Type B pancreatic cell (in vitro differentiated cells): ENCODE measurements around the gene SERPINA12. TPM values are rescaled to one million over a fixed set of nuclear protein-coding genes. Genes with fewer than 3 reads are reported as not detected.
"Not testable (repeated sequence)": the region's sequence is repeated elsewhere in the genome, so short reads cannot be mapped to it uniquely, and the experiment has no call there.

Experiments used
- DNase-seq: peaks from one replicate; pipeline ENCODE4 v3.0.0; 2021; ENCODE audit warnings: mixed read lengths; ENCODE audit not compliant: unreplicated experiment; ENCODE audit errors: extremely low spot score
- H3K27ac Mint-ChIP-seq: 2 replicates; pipeline ENCODE4 v1.8.0; 2021; ENCODE audit warnings: mild to moderate bottlenecking, mixed read lengths
- H3K27me3 Mint-ChIP-seq: 2 replicates; pipeline ENCODE4 v1.8.0; 2021; ENCODE audit warnings: mixed read lengths
- H3K36me3 Mint-ChIP-seq: 2 replicates; pipeline ENCODE4 v1.8.0; 2021; ENCODE audit warnings: mixed read lengths
- H3K4me1 Mint-ChIP-seq: one replicate; pipeline ENCODE4 v1.8.0; 2021; ENCODE audit warnings: mixed read lengths; ENCODE audit not compliant: unreplicated experiment
- H3K4me3 Mint-ChIP-seq: 2 replicates; pipeline ENCODE4 v1.8.0; 2021; ENCODE audit warnings: mild to moderate bottlenecking, mixed read lengths
- H3K9me3 Mint-ChIP-seq: 2 replicates; pipeline ENCODE4 v1.8.0; 2021; ENCODE audit warnings: mixed read lengths
- total RNA-seq: library from RNA; stranded (reverse); gene quantifications from 2 replicates; pipeline ENCODE4 v1.2.1, GENCODE V29; 2021; ENCODE audit warnings: low replicate concordance
- TF ChIP-seq, protein P1 (sequence below): fragments of 200-600 bp; sonication (generic); conservative IDR thresholded peaks from 2 replicates; pipeline ENCODE4 v1.5.0; 2021; ENCODE audit warnings: antibody characterized with exemption, mild to moderate bottlenecking

SERPINA12 gene
- total RNA-seq, 1 donor from 2014 or later = not detected

DNA sequence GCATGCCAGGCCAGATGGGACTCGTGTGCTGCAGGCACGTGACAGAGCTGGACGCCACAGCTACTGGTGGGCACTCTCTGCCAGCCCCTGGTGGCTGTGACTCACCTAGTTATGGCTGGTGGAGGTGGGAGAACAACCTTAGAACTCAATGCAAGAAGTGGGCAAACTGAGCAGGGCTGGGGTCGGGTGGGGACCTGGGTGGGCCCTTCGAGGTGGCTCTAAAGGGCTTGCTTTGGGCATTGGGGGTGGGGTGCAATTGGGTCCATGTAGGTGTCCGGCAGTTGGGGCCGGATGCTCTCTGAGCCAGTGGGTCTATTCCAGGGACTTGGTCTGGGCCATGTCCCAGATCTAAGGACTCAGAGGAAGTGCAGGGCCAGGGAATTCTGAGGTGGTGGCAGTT, 5.1 kb upstream of the SERPINA12 start:
- Mint-ChIP-seq H3K4me3 (no peak overlapping the region), H3K27me3 (peaks cover 18% of the 10 kb centered on the region), H3K4me1 (no peaks in the 10 kb centered on the region), H3K36me3 (no peaks in the 10 kb centered on the region), H3K27ac (no peak overlapping the region), H3K9me3 (no peaks in the 10 kb centered on the region)
- TF ChIP-seq, protein P1, sequence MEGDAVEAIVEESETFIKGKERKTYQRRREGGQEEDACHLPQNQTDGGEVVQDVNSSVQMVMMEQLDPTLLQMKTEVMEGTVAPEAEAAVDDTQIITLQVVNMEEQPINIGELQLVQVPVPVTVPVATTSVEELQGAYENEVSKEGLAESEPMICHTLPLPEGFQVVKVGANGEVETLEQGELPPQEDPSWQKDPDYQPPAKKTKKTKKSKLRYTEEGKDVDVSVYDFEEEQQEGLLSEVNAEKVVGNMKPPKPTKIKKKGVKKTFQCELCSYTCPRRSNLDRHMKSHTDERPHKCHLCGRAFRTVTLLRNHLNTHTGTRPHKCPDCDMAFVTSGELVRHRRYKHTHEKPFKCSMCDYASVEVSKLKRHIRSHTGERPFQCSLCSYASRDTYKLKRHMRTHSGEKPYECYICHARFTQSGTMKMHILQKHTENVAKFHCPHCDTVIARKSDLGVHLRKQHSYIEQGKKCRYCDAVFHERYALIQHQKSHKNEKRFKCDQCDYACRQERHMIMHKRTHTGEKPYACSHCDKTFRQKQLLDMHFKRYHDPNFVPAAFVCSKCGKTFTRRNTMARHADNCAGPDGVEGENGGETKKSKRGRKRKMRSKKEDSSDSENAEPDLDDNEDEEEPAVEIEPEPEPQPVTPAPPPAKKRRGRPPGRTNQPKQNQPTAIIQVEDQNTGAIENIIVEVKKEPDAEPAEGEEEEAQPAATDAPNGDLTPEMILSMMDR = no peak
- DNase-seq = no peak

DNA sequence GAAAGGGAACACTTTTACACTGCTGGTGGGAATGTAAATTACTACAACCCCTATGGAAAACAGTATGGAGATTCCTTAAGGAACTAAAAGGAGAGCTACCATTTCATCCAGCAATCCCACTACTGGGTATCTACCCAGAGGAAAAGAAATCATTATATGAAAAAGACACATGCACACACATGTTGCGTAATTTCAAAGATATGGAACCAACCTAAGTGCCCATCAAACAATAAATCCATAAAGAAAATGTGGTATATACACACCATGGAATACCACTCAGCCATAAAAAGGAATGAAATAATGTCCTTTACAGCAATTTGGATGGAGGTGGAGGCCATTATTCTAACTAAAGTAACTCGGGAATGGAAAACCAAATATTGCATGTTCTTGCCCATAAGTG, 1.2 kb upstream of the SERPINA12 start:
- H3K4me3 Mint-ChIP-seq, DNase-seq, H3K27me3 Mint-ChIP-seq, H3K36me3 Mint-ChIP-seq, H3K27ac Mint-ChIP-seq, H3K4me1 Mint-ChIP-seq, H3K9me3 Mint-ChIP-seq: not testable (repeated sequence)

DNA sequence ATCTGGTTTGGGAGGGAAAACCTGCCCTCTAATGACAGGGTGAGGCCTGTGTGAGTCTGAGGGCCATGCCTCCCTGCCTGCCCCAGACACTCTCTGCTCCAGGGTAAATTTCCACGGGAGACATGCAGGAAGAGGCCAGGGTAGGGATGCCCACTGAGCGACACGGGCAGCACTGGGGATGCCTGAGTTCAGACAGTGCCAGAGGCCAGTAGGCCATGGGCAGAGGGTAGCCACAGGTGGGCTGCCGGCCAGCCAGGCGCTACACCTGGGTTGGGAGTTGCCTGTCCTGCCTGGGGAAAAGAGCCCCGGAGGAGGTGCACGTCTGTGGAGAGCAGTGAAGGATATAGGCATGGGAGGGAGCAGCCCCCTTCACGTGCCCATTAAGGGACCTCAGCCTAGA, 3.6 kb downstream of the SERPINA12 start:
- H3K27me3 Mint-ChIP-seq = peaks cover 11% of the 10 kb centered on the region
- no peak overlapping the region for H3K4me3 Mint-ChIP-seq
- TF ChIP-seq, protein P1 = no peak
- DNase-seq = no peak
- H3K4me1 Mint-ChIP-seq = no peaks in the 10 kb centered on the region
- no peaks in the 10 kb centered on the region for H3K36me3 Mint-ChIP-seq
- no peak overlapping the region for H3K27ac Mint-ChIP-seq
- no peaks in the 10 kb centered on the region for H3K9me3 Mint-ChIP-seq

DNA sequence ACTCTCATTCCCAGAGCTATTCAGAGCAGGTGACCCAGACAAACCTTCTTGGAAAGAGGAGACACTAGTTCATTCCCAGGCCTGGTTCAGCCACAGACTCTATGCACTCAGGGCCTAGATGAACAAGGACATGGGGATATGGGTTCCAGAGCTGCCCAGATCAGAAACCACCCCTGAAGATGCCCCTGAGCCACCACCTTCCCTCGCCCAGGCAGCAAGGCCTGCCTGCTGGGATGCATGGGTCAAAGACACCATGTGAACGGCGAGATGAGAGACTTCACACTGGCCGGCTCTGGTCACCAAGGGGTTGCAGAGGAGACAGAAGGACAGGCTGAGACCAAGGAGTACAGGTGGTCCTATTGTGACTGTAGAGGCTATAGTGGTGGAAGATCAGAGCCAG, 4.1 kb downstream of the SERPINA12 start:
- Mint-ChIP-seq H3K27ac (no peak overlapping the region), H3K27me3 (peaks cover 11% of the 10 kb centered on the region), H3K9me3 (no peaks in the 10 kb centered on the region), H3K4me1 (no peaks in the 10 kb centered on the region), H3K4me3 (no peak overlapping the region), H3K36me3 (no peaks in the 10 kb centered on the region)
- TF ChIP-seq, protein P1 = no peak
- no peak for DNase-seq

DNA sequence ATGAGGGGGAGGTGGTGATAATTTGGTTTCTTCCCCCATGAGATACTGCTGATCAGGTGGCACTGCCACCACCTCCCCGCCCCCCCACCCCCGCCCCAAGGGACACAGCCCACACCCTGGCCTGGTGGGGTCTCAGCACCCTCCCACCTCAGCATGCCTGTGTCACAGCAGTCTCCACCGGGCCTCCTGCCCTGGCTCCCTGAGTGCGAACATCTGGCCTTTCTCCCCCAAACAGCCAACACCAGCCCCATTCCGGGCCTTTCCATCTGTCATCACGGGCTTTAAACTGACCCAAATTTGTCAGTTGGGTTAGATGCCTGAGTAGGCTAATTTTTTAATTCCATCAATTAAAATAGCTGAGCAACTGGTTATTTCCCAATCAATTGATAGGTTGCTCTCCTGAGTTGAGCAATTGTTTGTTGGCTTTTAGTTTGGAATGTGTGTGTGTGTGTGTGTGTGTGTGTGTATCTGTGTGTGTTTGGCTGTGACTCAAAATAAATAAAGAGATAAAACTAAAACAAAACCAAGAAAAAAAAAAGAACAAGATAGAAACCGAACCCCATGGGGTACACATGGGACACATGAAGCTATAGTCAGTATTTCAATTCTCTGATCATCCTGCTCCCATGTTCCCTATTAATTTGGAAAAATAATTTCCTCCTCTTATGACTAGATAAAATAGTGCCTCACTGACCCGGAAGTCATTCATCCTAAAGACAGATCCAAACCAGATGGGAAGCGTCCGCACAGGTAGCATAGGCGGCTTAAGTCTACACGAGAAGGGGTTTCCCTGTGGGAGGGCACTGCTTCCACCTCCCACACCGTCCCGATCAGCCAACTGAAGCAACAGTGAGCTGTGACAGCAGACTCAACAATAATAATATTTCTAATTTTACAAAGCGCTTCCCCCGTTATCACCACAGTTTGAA, 7.4 kb downstream of the SERPINA12 start:
- no peak overlapping the region for H3K27ac Mint-ChIP-seq
- DNase-seq = no peak
- no peaks in the 10 kb centered on the region for H3K36me3 Mint-ChIP-seq
- TF ChIP-seq, protein P1 = no peak
- no peaks in the 10 kb centered on the region for H3K9me3 Mint-ChIP-seq
- no peak overlapping the region for H3K4me3 Mint-ChIP-seq
- peaks cover 24% of the 10 kb centered on the region for H3K27me3 Mint-ChIP-seq
- H3K4me1 Mint-ChIP-seq = no peaks in the 10 kb centered on the region

DNA sequence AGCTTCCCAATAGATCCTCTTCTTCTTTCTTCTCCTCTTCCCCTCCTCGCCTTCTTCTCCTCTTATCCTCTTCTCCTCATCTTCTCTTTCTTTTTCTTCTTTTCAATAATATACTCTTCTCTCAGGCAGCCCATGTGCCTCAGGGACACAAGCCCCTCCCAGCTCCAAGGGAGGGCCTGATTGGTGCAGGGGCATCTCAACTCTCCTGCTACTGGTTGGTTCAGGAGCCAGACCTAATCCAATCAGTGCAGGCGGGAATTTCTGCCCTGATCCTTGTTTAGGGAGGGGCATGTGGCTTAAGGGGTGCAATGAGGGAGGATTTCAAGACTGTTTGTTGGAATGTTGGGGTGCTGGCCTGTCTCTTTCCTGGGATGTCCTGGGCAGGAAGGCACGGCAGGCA, 9.0 kb downstream of the SERPINA12 start:
- no peak for DNase-seq
- H3K36me3 Mint-ChIP-seq = no peaks in the 10 kb centered on the region
- TF ChIP-seq, protein P1 = no peak
- H3K27ac Mint-ChIP-seq = no peak overlapping the region
- H3K4me1 Mint-ChIP-seq = no peaks in the 10 kb centered on the region
- H3K9me3 Mint-ChIP-seq = no peaks in the 10 kb centered on the region
- peaks cover 31% of the 10 kb centered on the region for H3K27me3 Mint-ChIP-seq
- H3K4me3 Mint-ChIP-seq = no peak overlapping the region
